Type B pancreatic cell (in vitro differentiated cells): ENCODE measurements around the gene SLC29A3. TPM values are rescaled to one million over a fixed set of nuclear protein-coding genes. Genes with fewer than 3 reads are reported as not detected.

Experiments used
- DNase-seq: peaks from one replicate; pipeline ENCODE4 v3.0.0; 2021; ENCODE audit warnings: mixed read lengths; ENCODE audit not compliant: unreplicated experiment; ENCODE audit errors: extremely low spot score
- H3K27ac Mint-ChIP-seq: 2 replicates; pipeline ENCODE4 v1.8.0; 2021; ENCODE audit warnings: mild to moderate bottlenecking, mixed read lengths
- H3K27me3 Mint-ChIP-seq: 2 replicates; pipeline ENCODE4 v1.8.0; 2021; ENCODE audit warnings: mixed read lengths
- H3K36me3 Mint-ChIP-seq: 2 replicates; pipeline ENCODE4 v1.8.0; 2021; ENCODE audit warnings: mixed read lengths
- H3K4me1 Mint-ChIP-seq: one replicate; pipeline ENCODE4 v1.8.0; 2021; ENCODE audit warnings: mixed read lengths; ENCODE audit not compliant: unreplicated experiment
- H3K4me3 Mint-ChIP-seq: 2 replicates; pipeline ENCODE4 v1.8.0; 2021; ENCODE audit warnings: mild to moderate bottlenecking, mixed read lengths
- H3K9me3 Mint-ChIP-seq: 2 replicates; pipeline ENCODE4 v1.8.0; 2021; ENCODE audit warnings: mixed read lengths
- total RNA-seq: library from RNA; stranded (reverse); gene quantifications from 2 replicates; pipeline ENCODE4 v1.2.1, GENCODE V29; 2021; ENCODE audit warnings: low replicate concordance
- TF ChIP-seq, protein P1 (sequence below): fragments of 200-600 bp; sonication (generic); conservative IDR thresholded peaks from 2 replicates; pipeline ENCODE4 v1.5.0; 2021; ENCODE audit warnings: antibody characterized with exemption, mild to moderate bottlenecking

Gene SLC29A3
- total RNA-seq, 1 donor from 2014 or later, result 8.8 TPM

DNA sequence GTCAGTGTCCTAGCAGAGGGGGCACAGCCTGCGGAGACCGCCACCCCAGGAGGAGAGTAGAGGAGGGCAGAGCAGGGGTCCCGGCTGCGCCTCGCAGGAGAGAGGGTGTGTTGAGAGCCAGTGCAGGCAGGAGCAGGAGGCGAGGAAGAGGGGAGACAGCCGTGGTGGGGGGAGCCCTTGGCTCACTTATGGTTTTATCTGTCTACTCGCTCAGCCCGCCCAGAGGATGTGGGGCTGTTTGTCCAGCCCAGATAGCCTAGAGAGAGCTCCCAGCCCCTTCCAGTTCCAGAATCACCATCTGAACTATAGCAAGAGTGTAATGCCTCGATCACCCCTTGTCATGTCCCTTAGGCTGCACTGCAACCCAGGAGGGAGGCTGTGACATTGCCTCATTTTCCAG lies 26.6 kb downstream of the SLC29A3 start:
- no peaks in the 10 kb centered on the region for H3K27me3 Mint-ChIP-seq
- no peak for DNase-seq
- peaks cover 4% of the 10 kb centered on the region for H3K36me3 Mint-ChIP-seq
- H3K27ac Mint-ChIP-seq, result no peak overlapping the region
- no peak overlapping the region for H3K4me3 Mint-ChIP-seq
- TF ChIP-seq, protein P1, sequence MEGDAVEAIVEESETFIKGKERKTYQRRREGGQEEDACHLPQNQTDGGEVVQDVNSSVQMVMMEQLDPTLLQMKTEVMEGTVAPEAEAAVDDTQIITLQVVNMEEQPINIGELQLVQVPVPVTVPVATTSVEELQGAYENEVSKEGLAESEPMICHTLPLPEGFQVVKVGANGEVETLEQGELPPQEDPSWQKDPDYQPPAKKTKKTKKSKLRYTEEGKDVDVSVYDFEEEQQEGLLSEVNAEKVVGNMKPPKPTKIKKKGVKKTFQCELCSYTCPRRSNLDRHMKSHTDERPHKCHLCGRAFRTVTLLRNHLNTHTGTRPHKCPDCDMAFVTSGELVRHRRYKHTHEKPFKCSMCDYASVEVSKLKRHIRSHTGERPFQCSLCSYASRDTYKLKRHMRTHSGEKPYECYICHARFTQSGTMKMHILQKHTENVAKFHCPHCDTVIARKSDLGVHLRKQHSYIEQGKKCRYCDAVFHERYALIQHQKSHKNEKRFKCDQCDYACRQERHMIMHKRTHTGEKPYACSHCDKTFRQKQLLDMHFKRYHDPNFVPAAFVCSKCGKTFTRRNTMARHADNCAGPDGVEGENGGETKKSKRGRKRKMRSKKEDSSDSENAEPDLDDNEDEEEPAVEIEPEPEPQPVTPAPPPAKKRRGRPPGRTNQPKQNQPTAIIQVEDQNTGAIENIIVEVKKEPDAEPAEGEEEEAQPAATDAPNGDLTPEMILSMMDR, result no peak
- H3K4me1 Mint-ChIP-seq, result peaks cover 50% of the 10 kb centered on the region
- H3K9me3 Mint-ChIP-seq, result no peaks in the 10 kb centered on the region

DNA sequence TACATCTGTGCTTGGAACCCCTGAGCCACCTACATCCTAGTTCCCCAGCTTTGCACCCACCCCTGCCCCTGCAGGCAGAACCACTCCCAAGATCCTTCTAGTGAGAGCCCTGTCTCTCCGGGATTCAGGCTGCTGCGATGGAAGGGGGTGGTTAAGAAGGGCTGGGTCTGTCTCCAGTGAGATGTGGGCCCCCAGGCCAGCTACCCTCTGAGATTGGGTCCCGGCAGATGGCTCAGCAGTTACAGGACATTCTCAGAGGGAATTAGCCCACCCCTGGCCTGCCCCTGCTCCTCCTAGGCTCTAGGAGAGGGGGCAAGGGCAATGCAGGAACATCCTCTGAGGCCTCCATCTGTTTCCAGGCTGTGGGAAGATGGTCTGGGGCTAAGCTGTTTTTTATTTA lies 27.7 kb downstream of the SLC29A3 start:
- Mint-ChIP-seq H3K9me3 (no peaks in the 10 kb centered on the region), H3K36me3 (peaks cover 4% of the 10 kb centered on the region), H3K4me1 (peaks cover 42% of the 10 kb centered on the region), H3K27me3 (no peaks in the 10 kb centered on the region), H3K27ac (no peak overlapping the region), H3K4me3 (no peak overlapping the region)
- TF ChIP-seq, protein P1, result no peak
- no peak for DNase-seq

DNA sequence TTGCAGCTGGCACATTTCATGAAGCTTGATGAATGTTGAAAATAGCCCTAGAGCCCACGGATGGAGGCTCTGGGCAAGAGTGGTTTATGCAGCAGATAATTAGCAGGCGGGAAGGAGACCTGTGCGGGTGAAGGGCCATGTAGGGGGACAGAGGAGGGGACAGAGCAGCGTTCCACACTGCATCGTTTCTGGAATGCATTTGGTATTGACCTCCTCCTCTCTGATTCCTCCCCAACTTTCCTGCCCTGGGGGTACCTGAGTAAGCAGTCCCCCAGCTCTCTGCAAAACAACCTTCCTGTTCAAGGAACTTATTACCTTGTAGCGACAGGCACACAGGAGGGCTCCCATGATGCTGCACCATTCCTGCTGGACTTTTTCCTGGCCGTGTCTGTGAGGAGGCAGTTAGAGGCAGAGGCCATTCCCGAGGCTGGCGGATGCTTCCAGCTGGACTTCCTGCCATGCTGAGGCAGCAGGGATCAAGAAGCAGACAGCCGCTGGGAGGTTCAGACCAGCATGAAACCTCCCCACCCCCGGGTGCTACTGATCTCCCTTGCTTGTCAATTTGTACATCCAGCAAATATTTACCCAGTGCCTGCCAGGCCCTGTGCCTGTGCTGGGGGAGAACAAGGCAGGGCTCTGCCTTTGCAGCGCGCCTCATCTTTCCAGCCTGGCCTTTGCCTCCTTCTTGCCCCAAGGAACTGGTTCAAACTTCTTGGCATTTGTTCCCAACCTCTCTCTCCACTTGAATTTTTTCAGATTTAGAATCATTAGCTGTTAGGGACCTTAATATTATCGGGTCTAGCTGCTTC lies 28.7 kb downstream of the SLC29A3 start:
- H3K4me1 Mint-ChIP-seq, result peaks cover 33% of the 10 kb centered on the region
- TF ChIP-seq, protein P1, result no peak
- H3K36me3 Mint-ChIP-seq, result peaks cover 4% of the 10 kb centered on the region
- H3K27ac Mint-ChIP-seq, result no peak overlapping the region
- H3K4me3 Mint-ChIP-seq, result no peak overlapping the region
- no peak for DNase-seq
- no peaks in the 10 kb centered on the region for H3K27me3 Mint-ChIP-seq
- H3K9me3 Mint-ChIP-seq, result no peaks in the 10 kb centered on the region

DNA sequence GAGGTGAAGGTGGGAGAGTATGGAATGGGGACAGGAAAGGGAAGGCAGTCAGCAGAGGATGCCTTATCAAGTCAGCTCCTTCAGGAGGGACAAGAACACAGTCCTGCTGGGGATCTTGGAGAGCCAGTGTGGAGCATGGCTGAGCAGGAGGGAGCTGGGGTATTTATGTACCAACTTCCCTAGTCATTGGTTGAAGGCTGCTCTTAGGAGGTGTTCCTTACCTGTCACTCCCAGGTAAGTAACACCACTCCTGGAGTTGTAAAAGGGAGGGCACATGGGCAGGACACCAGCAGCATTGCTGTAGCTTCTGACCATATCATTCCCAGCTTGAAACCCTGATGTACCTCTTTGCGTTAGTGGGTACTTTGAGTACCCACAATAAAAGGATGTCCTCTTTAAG lies 29.8 kb downstream of the SLC29A3 start:
- DNase-seq, result no peak
- Mint-ChIP-seq H3K27ac (no peak overlapping the region), H3K9me3 (no peaks in the 10 kb centered on the region), H3K36me3 (peaks cover 4% of the 10 kb centered on the region), H3K27me3 (no peaks in the 10 kb centered on the region), H3K4me1 (peaks cover 27% of the 10 kb centered on the region), H3K4me3 (no peak overlapping the region)
- TF ChIP-seq, protein P1, result no peak

DNA sequence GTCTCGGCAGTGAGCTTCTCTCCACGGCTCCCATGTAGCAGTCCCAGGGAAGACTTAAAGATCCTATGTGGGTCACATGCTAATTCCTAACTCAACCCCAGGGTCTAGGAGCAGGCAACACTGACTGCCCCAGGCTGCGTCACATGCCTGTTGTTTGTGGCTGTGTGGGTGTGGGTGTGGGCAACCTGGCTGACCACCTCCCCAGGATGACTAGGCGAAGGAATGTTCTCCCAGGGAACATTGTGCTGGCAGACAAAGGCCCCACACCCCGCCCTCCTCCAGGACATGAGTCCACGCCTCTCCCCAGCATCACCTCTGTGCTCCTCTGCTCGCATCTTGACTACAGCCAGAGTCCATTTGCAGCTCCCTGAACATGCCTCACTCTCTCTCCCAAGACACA lies 30.3 kb downstream of the SLC29A3 start:
- H3K4me3 Mint-ChIP-seq, result no peak overlapping the region
- H3K27ac Mint-ChIP-seq, result peak overlapping the region; percentile 61
- TF ChIP-seq, protein P1, result no peak
- H3K4me1 Mint-ChIP-seq, result peaks cover 27% of the 10 kb centered on the region
- no peaks in the 10 kb centered on the region for H3K9me3 Mint-ChIP-seq
- DNase-seq, result no peak
- H3K27me3 Mint-ChIP-seq, result no peaks in the 10 kb centered on the region
- H3K36me3 Mint-ChIP-seq, result peaks cover 4% of the 10 kb centered on the region
